ENCODE results near the gene NOL8.

- TF ChIP-seq CTCF (optimal IDR thresholded peaks at IDR 0.05 in 1 of 3, IDR thresholded peaks at IDR 0.05 in 1 of 3, conservative IDR thresholded peaks at IDR 0.05 in 1 of 3; ENCODE audit: extremely low read depth in 1 of 3, insufficient read depth in 2 of 3, low read length in 3 of 3): no peak
- TF ChIP-seq EZH2 (IDR thresholded peaks at IDR 0.05; ENCODE audit: low read length): no peak
Observed at GRCh38 chr9:92270511-92270910, 54.6 kb downstream of the NOL8 start.
